Heart left ventricle (tissue), 16 donors: Measurements from ENCODE around the gene MXRA8. TPM values are rescaled to one million over a fixed set of nuclear protein-coding genes. Genes with fewer than 3 reads are reported as not detected.
"Not testable (repeated sequence)": the region's sequence is repeated elsewhere in the genome, so short reads cannot be mapped to it uniquely, and the experiment has no call there.

Experiments used
- ATAC-seq, 4 donors: fragments of 200-7000 bp; cut with Tn5 transposase; one replicate each; pipeline ENCODE4 v1.9.1; 2020 to 2022; ENCODE audit warnings: moderate library complexity in 4 of 4, mild to moderate bottlenecking in 3 of 4, moderate number of reproducible peaks in 1 of 4
- DNase-seq, 5 donors: peaks; one replicate each; pipeline ENCODE4 v3.0.0-alpha.2; 2020
- H3K27ac ChIP-seq, 12 donors: fragments of 200-600 bp; sonication (generic) in 4 of 12; one replicate each; pipeline versions ENCODE4 v1.5.0 to v1.8.0; 2016 to 2022; ENCODE audit warnings: mild to moderate bottlenecking in 2 of 12
- H3K27me3 ChIP-seq, 9 donors: fragments of 200-600 bp; sonication (generic) in 2 of 9; one replicate each; pipeline versions ENCODE4 v1.5.1 to v1.8.0; 2016 to 2022; ENCODE audit warnings: mild to moderate bottlenecking in 3 of 9
- H3K36me3 ChIP-seq, 9 donors: fragments of 200-600 bp; sonication (generic) in 2 of 9; one replicate each; pipeline versions ENCODE4 v1.5.0 to v1.8.0; 2018 to 2022; ENCODE audit warnings: mild to moderate bottlenecking in 2 of 9
- H3K4me1 ChIP-seq, 12 donors: fragments of 200-600 bp; sonication (generic) in 4 of 12; one replicate each; pipeline versions ENCODE4 v1.5.0 to v1.8.0; 2016 to 2022; ENCODE audit warnings: mild to moderate bottlenecking in 3 of 12
- H3K4me3 ChIP-seq, 12 donors: fragments of 200-600 bp; sonication (generic) in 4 of 12; one replicate each; pipeline versions ENCODE4 v1.5.0 to v1.8.0; 2017 to 2022; ENCODE audit warnings: mild to moderate bottlenecking in 9 of 12, moderate library complexity in 4 of 12
- H3K9me3 ChIP-seq, 12 donors: fragments of 200-600 bp; sonication (generic) in 4 of 12; one replicate each; pipeline versions ENCODE4 v1.5.0 to v1.8.0; 2016 to 2022; ENCODE audit warnings: mild to moderate bottlenecking in 1 of 12
- POLR2A ChIP-seq, 2 donors: fragments of 450-650 bp; IDR thresholded peaks; one replicate each; pipeline ENCODE4 v1.6.1; 2017; ENCODE audit warnings: antibody characterized with exemption in 2 of 2, mild to moderate bottlenecking in 2 of 2, moderate library complexity in 2 of 2
- WGBS, 4 donors: extraction: QIAGEN DNeasy Blood & Tissue Kit in 2 of 4; methylation state at CpG; one replicate each; pipeline versions ENCODE4 v1.1.5 to v1.1.7; 2013 to 2018; 5-methylcytosine and 5-hydroxymethylcytosine counted together
- intact Hi-C, 10 donors: fragments of 100-400 bp; cut with DNase I; formaldehyde crosslinking; loops; one replicate each; pipeline versions ENCODE4 v1.11.1 to v1.14.2; 2022
- polyA plus RNA-seq, 2 donors: library from polyadenylated mRNA; stranded (reverse); fragments of 200-250 nt; gene quantifications; one replicate each; pipeline ENCODE4 v1.2.3, GENCODE V29; 2013
- total RNA-seq, 9 donors: library from RNA; depleted of rRNA in 2 of 9; stranded (reverse); fragments of >200 nt in 2 of 9; fragmentation: NEBNext Ultra II Directional in 3 of 9; extraction: Animal tissue kit (Norgen Biotek cat#: 25700) in 3 of 9; gene quantifications; one replicate each; pipeline versions ENCODE4 v1.1.0 to v1.2.4, GENCODE V29; 2016 to 2023
- TF ChIP-seq, protein P1 (sequence below), 12 donors: fragments of 200-600 bp; sonication (generic) in 4 of 12; IDR thresholded peaks; one replicate each; pipeline versions ENCODE4 v1.5.0 to v1.8.0; 2018 to 2022; ENCODE audit warnings: antibody characterized with exemption in 12 of 12, mild to moderate bottlenecking in 5 of 12
- donor health status: ischemic (EF 13 %, LVEDD 7.1; RV severe dilation, severe dysfunction).
- donor health status: healthy with polysubstance abuse.
- donor health status: DM: no; HTN: yes; CAD: no.
- donor health status: DM: no; HTN: no; CAD: no.
- donor health status: ischemic (EF 25% LVEDD 6.9; RV normal size, moderate dysfunction).
- donor health status: ischemic (EF 25% LVEDD 5.7; RV mildly dilated, moderate dysfunction).
- donor health status: healthy.
- donor health status: DM: yes; HTN: yes; CAD: no.
- donor health status: ischemic (EF 35%, LVEDD 5.7; RV mildly dilated, moderate dysfunction).
- donor health status: nonischemic (EF 11% LVEDD 7.7; RV severe dilation, severe dysfunction).
- donor health status: DM: yes; HTN: yes; CAD: no.
- donor health status: PGD.
- donor health status: ischemic (EF 29% LVEDD 5.4; RV normal size, mild dysfunction).
- donor health status: nonischemic (EF 23%, LVEDD 6.1; RV moderate dilation, normal function).

Gene MXRA8
- total and polyA plus RNA-seq, 11 donors: 10.5 to 49.3 (median 19.5) TPM

DNA sequence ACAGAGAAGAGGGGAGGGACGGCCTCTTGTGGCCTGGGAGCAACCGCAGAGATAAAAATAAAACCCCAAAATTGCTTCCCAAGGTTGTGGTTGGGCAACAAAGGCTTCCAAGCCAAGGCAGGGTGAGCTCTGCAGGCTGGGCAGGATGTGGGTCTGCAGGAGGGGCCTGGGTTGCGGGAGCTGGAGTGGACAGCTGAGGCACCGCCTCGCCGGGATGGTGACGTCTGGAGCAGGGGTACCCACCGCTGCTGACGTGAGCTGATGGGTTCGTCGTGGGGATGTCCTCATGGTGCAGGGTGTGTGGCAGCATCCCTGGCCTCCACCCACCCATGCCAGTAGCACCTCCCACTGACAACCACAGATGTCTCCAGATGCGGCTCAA is 13.0 kb upstream of the MXRA8 start:
- ATAC-seq (no peak), DNase-seq (no peak)
- intact Hi-C loops: loop anchor here in 5 of 10 donors (10.0 kb wide), 2 partner anchors 133 to 257 kb away; partner anchors contain the start of gene C1orf159 (in 1 of the 5)
- Histone ChIP-seq H3K9me3 (no peaks in the 10 kb centered on the region), H3K27me3 (no peaks in the 10 kb centered on the region), H3K4me3 (no peak overlapping the region), H3K4me1 (peaks cover 10 to 42% (median 33%) of the 10 kb centered on the region in 12 donors), H3K36me3 (peaks cover 0 to 16% (median 9%) of the 10 kb centered on the region in 9 donors), H3K27ac (peak overlapping the region in 1 of 12 donors; percentile 10)
- 66 to 83% (median 71%) methylated on average over 9 to 12 of the region's 12 CpGs for WGBS, 4 donors
- TF ChIP-seq, protein P1, sequence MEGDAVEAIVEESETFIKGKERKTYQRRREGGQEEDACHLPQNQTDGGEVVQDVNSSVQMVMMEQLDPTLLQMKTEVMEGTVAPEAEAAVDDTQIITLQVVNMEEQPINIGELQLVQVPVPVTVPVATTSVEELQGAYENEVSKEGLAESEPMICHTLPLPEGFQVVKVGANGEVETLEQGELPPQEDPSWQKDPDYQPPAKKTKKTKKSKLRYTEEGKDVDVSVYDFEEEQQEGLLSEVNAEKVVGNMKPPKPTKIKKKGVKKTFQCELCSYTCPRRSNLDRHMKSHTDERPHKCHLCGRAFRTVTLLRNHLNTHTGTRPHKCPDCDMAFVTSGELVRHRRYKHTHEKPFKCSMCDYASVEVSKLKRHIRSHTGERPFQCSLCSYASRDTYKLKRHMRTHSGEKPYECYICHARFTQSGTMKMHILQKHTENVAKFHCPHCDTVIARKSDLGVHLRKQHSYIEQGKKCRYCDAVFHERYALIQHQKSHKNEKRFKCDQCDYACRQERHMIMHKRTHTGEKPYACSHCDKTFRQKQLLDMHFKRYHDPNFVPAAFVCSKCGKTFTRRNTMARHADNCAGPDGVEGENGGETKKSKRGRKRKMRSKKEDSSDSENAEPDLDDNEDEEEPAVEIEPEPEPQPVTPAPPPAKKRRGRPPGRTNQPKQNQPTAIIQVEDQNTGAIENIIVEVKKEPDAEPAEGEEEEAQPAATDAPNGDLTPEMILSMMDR (IDR thresholded peaks at IDR 0.05): no peak
- no peak for TF ChIP-seq POLR2A (IDR thresholded peaks at IDR 0.05)

DNA sequence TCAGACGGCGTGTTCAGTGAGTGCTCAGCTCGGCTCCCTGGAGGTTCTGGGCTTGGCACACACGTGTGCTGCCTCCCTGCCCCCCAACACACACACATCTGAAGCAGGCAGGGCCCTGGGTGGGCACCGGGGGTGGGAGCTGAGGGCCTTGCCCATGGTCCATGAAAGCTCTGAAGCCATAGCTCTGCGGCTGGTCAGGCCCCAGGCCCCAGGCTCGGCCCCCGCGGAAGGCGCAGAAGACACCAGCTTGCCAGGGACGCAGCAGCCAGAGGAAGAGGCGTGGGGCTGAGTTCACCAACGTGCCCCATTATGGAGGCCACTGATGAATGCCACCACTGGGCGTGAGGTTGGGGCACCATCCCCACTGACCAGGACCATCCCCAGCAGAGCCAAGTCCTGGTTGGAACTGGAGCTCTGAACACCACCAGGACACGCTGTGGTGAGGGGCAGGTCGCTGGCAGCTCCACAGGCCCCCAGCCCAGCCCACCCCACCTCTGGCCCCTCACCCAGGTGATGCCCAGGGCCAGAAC is 12.5 kb upstream of the MXRA8 start:
- Histone ChIP-seq H3K4me1 (peaks cover 10 to 39% (median 29%) of the 10 kb centered on the region in 12 donors), H3K4me3 (no peak overlapping the region), H3K27ac (no peak overlapping the region), H3K9me3 (no peaks in the 10 kb centered on the region), H3K27me3 (no peaks in the 10 kb centered on the region), H3K36me3 (peaks cover 0 to 16% (median 9%) of the 10 kb centered on the region in 9 donors)
- intact Hi-C loops: loop anchor here in 5 of 10 donors (10.0 kb wide), 2 partner anchors 134 to 256 kb away; partner anchors contain the start of gene C1orf159 (in 1 of the 5)
- 78 to 88% (median 86%) methylated on average over 14 to 16 of the region's 16 CpGs for WGBS, 4 donors
- no peak for TF ChIP-seq POLR2A (IDR thresholded peaks at IDR 0.05)
- TF ChIP-seq, protein P1 (IDR thresholded peaks at IDR 0.05): no peak
- ATAC-seq (no peak), DNase-seq (no peak)

DNA sequence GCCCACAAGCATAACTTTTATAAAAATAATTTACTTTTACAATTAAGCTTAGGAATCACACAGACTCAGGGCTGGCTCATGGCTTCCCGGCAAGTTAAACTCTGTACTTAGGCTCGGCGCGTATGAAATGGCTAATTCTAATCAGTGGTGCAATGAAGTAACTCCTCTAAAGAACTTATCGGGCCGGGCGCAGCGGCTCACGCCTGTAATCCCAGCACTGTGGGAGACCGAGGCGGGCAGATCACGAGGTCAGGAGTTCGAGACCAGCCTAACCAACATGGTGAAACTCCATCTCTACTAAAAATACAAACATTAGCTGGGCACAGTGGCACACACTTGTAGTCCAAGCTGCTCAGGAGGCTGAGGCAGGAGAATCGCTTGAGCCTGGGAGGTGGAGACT is 11.7 kb upstream of the MXRA8 start:
- intact Hi-C loops: loop anchor here in 5 of 10 donors (10.0 kb wide), 2 partner anchors 135 to 255 kb away; partner anchors contain the start of gene C1orf159 (in 1 of the 5)
- DNase-seq, H3K4me3 ChIP-seq, H3K27me3 ChIP-seq, H3K9me3 ChIP-seq, ATAC-seq, H3K27ac ChIP-seq: not testable (repeated sequence)
- WGBS, 4 donors: 85 to 94% (median 90%) methylated on average over 14 of the region's 14 CpGs
- Histone ChIP-seq H3K4me1 (peaks cover 10 to 37% (median 27%) of the 10 kb centered on the region in 12 donors), H3K36me3 (peaks cover 0 to 16% (median 9%) of the 10 kb centered on the region in 9 donors)

DNA sequence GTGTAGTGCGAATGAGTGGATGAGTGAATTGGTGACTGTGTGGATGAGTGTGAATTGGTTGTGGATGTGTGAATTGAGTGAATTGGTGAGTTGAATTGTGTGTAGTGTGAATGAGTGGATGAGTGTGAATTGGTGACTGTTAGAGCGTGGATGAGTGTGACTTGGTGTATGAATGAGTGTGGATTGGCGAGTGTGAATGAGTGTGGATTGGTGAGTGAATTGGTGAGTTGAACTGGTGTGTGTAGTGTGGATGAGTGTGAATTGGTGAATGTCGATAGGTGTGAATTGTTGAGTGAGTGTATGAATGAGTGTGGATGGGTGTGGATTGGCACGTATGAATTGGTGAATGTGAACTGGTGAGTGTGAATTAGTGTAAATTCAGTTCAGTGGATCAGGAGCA is 9.0 kb upstream of the MXRA8 start:
- ATAC-seq (no peak), DNase-seq (no peak)
- Histone ChIP-seq H3K27ac (no peak overlapping the region), H3K4me3 (no peak overlapping the region), H3K9me3 (no peaks in the 10 kb centered on the region), H3K36me3 (no peaks in the 10 kb centered on the region), H3K4me1 (peaks cover 0 to 15% (median 9%) of the 10 kb centered on the region in 12 donors), H3K27me3 (no peaks in the 10 kb centered on the region)
- TF ChIP-seq, protein P1 (IDR thresholded peaks at IDR 0.05): no peak
- no peak for TF ChIP-seq POLR2A (IDR thresholded peaks at IDR 0.05)
- intact Hi-C loops: loop anchor here in 1 of 10 donors (10.0 kb wide), 1 partner anchor 333 kb away; no protein-coding TSS in a partner anchor
- WGBS, 4 donors: 93 to 97% (median 95%) methylated on average over 5 of the region's 5 CpGs
